GM12801 (cell line): ENCODE results near the gene RNASET2.

Experiments
- CTCF ChIP-seq: IDR thresholded peaks from one replicate; pipeline ENCODE4 v1.5.1; 2011; ENCODE audit warnings: control low read depth; ENCODE audit not compliant: insufficient read length; ENCODE audit errors: extremely low read depth

RNASET2 gene

GRCh38 chr6:166956444-166957086 is at the start of gene RNASET2:
TSS of gene RNASET2 (minus strand) at chr6:166956550. CDS start at chr6:166956182, 368 bp downstream.
- TF ChIP-seq CTCF: no peak

GRCh38 chr6:167005350-167006159 is 49.2 kb upstream of the RNASET2 start:
- no peak for TF ChIP-seq CTCF

GRCh38 chr6:167000759-167001158 is 44.4 kb upstream of the RNASET2 start:
- TF ChIP-seq CTCF: no peak

GRCh38 chr6:166999884-167000253 is 43.5 kb upstream of the RNASET2 start:
- TF ChIP-seq CTCF: no peak

- no peak for TF ChIP-seq CTCF
Measured at GRCh38 chr6:166999145-166999883, 43.0 kb upstream of the RNASET2 start, which contains the start of gene CEP43. TSS of gene CEP43 (plus strand) at chr6:166999397. CDS start at chr6:166999413, 16 bp downstream.

GRCh38 chr6:166998256-166999144 is 42.1 kb upstream of the RNASET2 start:
- TF ChIP-seq CTCF: no peak
